GM12878 (cell line): ENCODE measurements around the gene CYTL1. TPM values are rescaled to one million over a fixed set of nuclear protein-coding genes. Genes with fewer than 3 reads are reported as not detected.

Source experiments
- ATAC-seq: fragments of 200-7000 bp; cut with Tn5 transposase; 3 replicates; pipeline ENCODE4 v1.9.1; 2020; ENCODE audit warnings: mild to moderate bottlenecking, moderate library complexity
- BruUV-seq: library from RNA; stranded (reverse); fragments of 400-500 nt; replicated peaks from 2 replicates; lab custom pipeline; 2021; lab: Mats Ljungman, UMichigan
- CTCF ChIA-PET: fragments of 300-600 bp; sonication (Branson Sonifier 250); formaldehyde crosslinking; extraction: SDS; loops from one replicate; lab custom pipeline; 2021; ENCODE audit warnings: inconsistent platforms; lab: Yijun Ruan, JAX
- POLR2A ChIA-PET: fragments of 350-600 bp; formaldehyde crosslinking; extraction: SDS; loops from one replicate; lab custom pipeline; 2021; ENCODE audit warnings: inconsistent platforms; lab: Charles Lee
- RAD21 ChIA-PET: fragments of 300-600 bp; sonication (Branson Sonifier 250); formaldehyde crosslinking; loops from one replicate; lab custom pipeline; 2023; ENCODE audit warnings: antibody characterized with exemption; ENCODE audit not compliant: unreplicated experiment; lab: Charles Lee
- SMC1A ChIA-PET: fragments of 300-600 bp; sonication (Branson Sonifier 250); formaldehyde crosslinking; loops from one replicate; lab custom pipeline; 2023; ENCODE audit not compliant: unreplicated experiment, uncharacterized antibody; lab: Charles Lee
- DNase-seq: peaks from one replicate; pipeline ENCODE4 v3.0.0-alpha.2; 2011; ENCODE audit warnings: low read depth, low spot score
- FAIRE-seq: peaks from 3 replicates; lab custom pipeline; 2011; peaks lifted over from hg19 to GRCh38; lab: Jason Lieb, UNC
- H2AFZ ChIP-seq: 2 replicates; pipeline ENCODE4 v1.6.0; 2011; ENCODE audit warnings: low read depth, low read length, control low read depth; ENCODE audit not compliant: control insufficient read depth
- H3K27ac ChIP-seq: 2 replicates; pipeline ENCODE4 v1.5.1; 2011; ENCODE audit warnings: control low read depth; ENCODE audit not compliant: control insufficient read depth, insufficient read depth
- H3K27me3 ChIP-seq, 2 experiments: replicated peaks in 1 of 2; 2 replicates each; pipeline versions ENCODE4 v1.6.0 to v1.6.1; 2011; ENCODE audit warnings: low read length in 1 of 2; ENCODE audit not compliant: control insufficient read depth in 2 of 2, insufficient read depth in 2 of 2
- H3K36me3 ChIP-seq, 2 experiments: 2 replicates each; pipeline ENCODE4 v1.5.1; 2011; ENCODE audit warnings: low read length in 1 of 2; ENCODE audit not compliant: control insufficient read depth in 2 of 2, insufficient read depth in 2 of 2
- H3K4me1 ChIP-seq: 2 replicates; pipeline ENCODE4 v1.6.1; 2011; ENCODE audit warnings: mild to moderate bottlenecking, low read length, moderate library complexity, mixed read lengths; ENCODE audit not compliant: control insufficient read depth, insufficient read depth
- H3K4me2 ChIP-seq: 2 replicates; pipeline ENCODE4 v1.6.0; 2011; ENCODE audit warnings: control low read depth; ENCODE audit not compliant: control insufficient read depth, insufficient read depth
- H3K4me3 ChIP-seq: fragments of 200-600 bp; sonication (generic); 2 replicates; pipeline ENCODE4 v1.5.1; 2016
- H3K79me2 ChIP-seq: 2 replicates; pipeline ENCODE4 v1.6.0; 2011; ENCODE audit warnings: low read length; ENCODE audit not compliant: control insufficient read depth, insufficient read depth
- H3K9ac ChIP-seq: 2 replicates; pipeline ENCODE4 v1.8.0; 2011; ENCODE audit warnings: low read length, control low read depth, mixed read lengths; ENCODE audit not compliant: control insufficient read depth, insufficient read depth
- H3K9me3 ChIP-seq: replicated peaks from 3 replicates; pipeline ENCODE4 v1.5.1; 2011; ENCODE audit warnings: mild to moderate bottlenecking, low read length; ENCODE audit not compliant: control insufficient read depth, insufficient read depth
- H4K20me1 ChIP-seq: 2 replicates; pipeline ENCODE4 v1.6.0; 2011; ENCODE audit not compliant: control insufficient read depth, insufficient read depth
- BCL11A ChIP-seq: IDR thresholded peaks from 2 replicates; pipeline ENCODE4 v1.6.1; 2011; ENCODE audit warnings: low read depth, low read length
- ESRRA ChIP-seq: IDR thresholded peaks from 2 replicates; pipeline ENCODE4 v1.6.1; 2012; ENCODE audit warnings: mild to moderate bottlenecking, low read length, improper control_type of control experiment
- EZH2 ChIP-seq: IDR thresholded peaks from 2 replicates; pipeline ENCODE4 v1.6.1; 2012; ENCODE audit warnings: low read depth, mild to moderate bottlenecking, control low read depth, inconsistent platforms, low read length, borderline replicate concordance; ENCODE audit not compliant: control insufficient read depth
- MYB ChIP-seq: fragments of 150-350 bp; IDR thresholded peaks from 2 replicates; pipeline ENCODE4 v1.6.1; 2014; ENCODE audit warnings: mild to moderate bottlenecking, low read depth, low read length, borderline replicate concordance
- MYC ChIP-seq: IDR thresholded peaks from 2 replicates; pipeline ENCODE4 v1.6.1; 2011; ENCODE audit warnings: mild to moderate bottlenecking, low read length, moderate library complexity, inconsistent platforms; ENCODE audit not compliant: insufficient read depth, insufficient replicate concordance, insufficient read length, severe bottlenecking
- POLR2AphosphoS2 ChIP-seq: IDR thresholded peaks from 2 replicates; pipeline ENCODE4 v1.6.1; 2011; ENCODE audit warnings: low read depth, mild to moderate bottlenecking, low read length, improper control_type of control experiment, moderate library complexity
- POLR2AphosphoS5 ChIP-seq: IDR thresholded peaks from 2 replicates; pipeline ENCODE4 v1.6.1; 2011; ENCODE audit warnings: mild to moderate bottlenecking, low read length, inconsistent platforms
- SIN3A ChIP-seq: IDR thresholded peaks from 2 replicates; pipeline ENCODE4 v1.6.1; 2012; ENCODE audit warnings: low read depth, low read length, improper control_type of control experiment
- SMARCA5 ChIP-seq: fragments of 450-650 bp; IDR thresholded peaks from 2 replicates; pipeline ENCODE4 v1.6.1; 2017; ENCODE audit warnings: mild to moderate bottlenecking
- SPI1 ChIP-seq: IDR thresholded peaks from 2 replicates; pipeline ENCODE4 v1.6.1; 2011; ENCODE audit warnings: low read depth, mild to moderate bottlenecking, low read length, moderate library complexity, borderline replicate concordance; ENCODE audit not compliant: insufficient read depth
- SRF ChIP-seq, 2 experiments: IDR thresholded peaks; 2 replicates each; pipeline ENCODE4 v1.6.1; 2011; ENCODE audit warnings: low read depth in 2 of 2, low read length in 2 of 2, mild to moderate bottlenecking in 1 of 2, moderate library complexity in 1 of 2
- TCF3 ChIP-seq: IDR thresholded peaks from 2 replicates; pipeline ENCODE4 v1.6.1; 2012; ENCODE audit warnings: low read depth, mild to moderate bottlenecking, low read length, borderline replicate concordance; ENCODE audit not compliant: insufficient read depth
- ZNF217 ChIP-seq: fragments of 450-650 bp; IDR thresholded peaks from 2 replicates; pipeline ENCODE4 v1.6.1; 2017; ENCODE audit warnings: antibody characterized with exemption, mild to moderate bottlenecking
- ZNF384 ChIP-seq: IDR thresholded peaks from 2 replicates; pipeline ENCODE4 v1.6.1; 2012; ENCODE audit warnings: low read depth, mild to moderate bottlenecking, low read length, improper control_type of control experiment, borderline replicate concordance
- WGBS: methylation state at CpG from one replicate; pipeline ENCODE4 v1.1.6; 2016; ENCODE audit warnings: low lambda C conversion rate; ENCODE audit not compliant: insufficient replicate concordance, insufficient coverage; ENCODE audit errors: missing lambda C conversion rate; 5-methylcytosine and 5-hydroxymethylcytosine counted together
- in situ Hi-C: fragments of 300-500 bp; cut with MboI; formaldehyde crosslinking; loops from 9 replicates; pipeline ENCODE4 v1.14.3; 2018; ENCODE audit warnings: mixed read lengths
- intact Hi-C: fragments of 100-400 bp; cut with micrococcal nuclease; formaldehyde crosslinking; loops from one replicate; pipeline ENCODE4 v1.14.2; 2022; ENCODE audit not compliant: unreplicated experiment
- polyA plus RNA-seq, 11 experiments: library from polyadenylated mRNA; depleted of rRNA in 4 of 11; unstranded in 6 of 11; stranded (reverse) in 5 of 11; fragments of >200 nt; fragmentation: Nextera tagmentation in 4 of 11; fragmentation: Illumina TruSeq in 1 of 11; extraction: Ambion mirVana in 4 of 11; extraction: Trizol in 1 of 11; gene quantifications; 1 replicate in 1 of 11; 2 replicates in 10 of 11; pipeline versions ENCODE4 v1.2.1 to v1.2.3, GENCODE V29; 2011 to 2016; ENCODE audit warnings: inconsistent platforms in 2 of 11, missing spikeins in 2 of 11, low read depth in 1 of 11
- total RNA-seq, 4 experiments: library from RNA; depleted of rRNA in 3 of 4; stranded (reverse); fragments of >200 nt in 3 of 4; fragmentation: Illumina TruSeq in 1 of 4; extraction: Trizol in 1 of 4; gene quantifications; 2 replicates each; pipeline versions ENCODE4 v1.2.1 to v1.2.3, GENCODE V29; 2013 to 2021
- TF ChIP-seq, protein P1 (sequence below): IDR thresholded peaks from 2 replicates; pipeline ENCODE4 v1.6.1; 2012; ENCODE audit warnings: low read depth, low read length, improper control_type of control experiment
- TF ChIP-seq, protein P2 (sequence below): IDR thresholded peaks from 2 replicates; pipeline ENCODE4 v1.6.1; 2011; ENCODE audit warnings: low read depth, mild to moderate bottlenecking, low read length, moderate library complexity, borderline replicate concordance; ENCODE audit errors: extremely low read depth
- TF ChIP-seq, protein P3 (sequence below): fragments of 450-650 bp; IDR thresholded peaks from 2 replicates; pipeline ENCODE4 v1.6.1; 2017; ENCODE audit warnings: mild to moderate bottlenecking
- TF ChIP-seq, protein P4 (sequence below): fragments of 450-650 bp; IDR thresholded peaks from 2 replicates; pipeline ENCODE4 v1.6.1; 2017; ENCODE audit warnings: borderline replicate concordance
- TF ChIP-seq, protein P5 (sequence below): fragments of 450-650 bp; IDR thresholded peaks from 2 replicates; pipeline ENCODE4 v1.6.1; 2017; ENCODE audit warnings: mild to moderate bottlenecking, low read depth, inconsistent platforms; ENCODE audit not compliant: poor library complexity, severe bottlenecking

Gene CYTL1
- total and polyA plus RNA-seq, 10 of the 15 experiments (the other 5 are each of a cell fraction or from before 2014, with no cell fraction given) = not detected

DNA sequence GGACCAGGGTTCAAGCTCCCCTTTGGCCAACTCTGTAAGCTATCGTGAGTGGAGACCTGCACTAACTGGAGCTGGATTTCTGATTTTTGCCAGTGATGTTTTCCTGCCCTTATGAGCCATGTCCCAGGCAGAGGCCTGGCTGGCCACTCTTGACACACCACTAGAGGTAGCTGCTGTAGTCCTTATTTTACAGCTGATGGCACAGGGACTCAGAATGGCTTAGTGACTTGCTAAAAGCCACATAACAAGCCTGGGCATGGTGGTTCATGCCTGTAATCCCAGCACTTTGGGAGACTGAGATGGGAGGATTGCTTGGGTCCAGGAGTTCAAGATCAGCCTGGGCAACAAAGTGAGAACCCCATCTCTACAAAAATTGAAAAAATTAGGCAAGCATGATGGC, 33.4 kb downstream of the CYTL1 start:
- no peaks in the 10 kb centered on the region for H4K20me1 ChIP-seq
- ChIA-PET RAD21 (no interaction called here), SMC1A (no interaction called here), POLR2A (interaction anchor here (0.7 kb wide), 1 partner anchor 72 kb away, joined by 3 read pairs; no protein-coding TSS in a partner anchor), CTCF (interaction anchor here (0.7 kb wide), 1 partner anchor 185 kb away, joined by 3 read pairs; no protein-coding TSS in a partner anchor)
- no peaks in the 10 kb centered on the region for H3K79me2 ChIP-seq
- no peaks in the 10 kb centered on the region; a peak in 1 of 4 replicates for H3K27me3 ChIP-seq
- no peak overlapping the region for H3K9ac ChIP-seq
- no peak overlapping the region for H3K27ac ChIP-seq
- no peaks in the 10 kb centered on the region for H3K9me3 ChIP-seq
- in situ Hi-C loops = no loop called here
- no peaks in the 10 kb centered on the region for H3K36me3 ChIP-seq
- intact Hi-C loops = no loop called here
- no peak overlapping the region for H3K4me3 ChIP-seq
- BruUV-seq = no TSS peak
- H2AFZ ChIP-seq = no peak overlapping the region
- ATAC-seq (no peak), FAIRE-seq (no peak), DNase-seq (no peak)
- no peak overlapping the region for H3K4me2 ChIP-seq
- no peaks in the 10 kb centered on the region for H3K4me1 ChIP-seq
- WGBS = 44% methylated on average over 1 of the region's 1 CpG
- no peak for TF ChIP-seq ZNF384
- TF ChIP-seq ZNF217 = no peak
- TF ChIP-seq, protein P1, sequence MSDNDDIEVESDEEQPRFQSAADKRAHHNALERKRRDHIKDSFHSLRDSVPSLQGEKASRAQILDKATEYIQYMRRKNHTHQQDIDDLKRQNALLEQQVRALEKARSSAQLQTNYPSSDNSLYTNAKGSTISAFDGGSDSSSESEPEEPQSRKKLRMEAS = no peak
- TF ChIP-seq, protein P2, sequence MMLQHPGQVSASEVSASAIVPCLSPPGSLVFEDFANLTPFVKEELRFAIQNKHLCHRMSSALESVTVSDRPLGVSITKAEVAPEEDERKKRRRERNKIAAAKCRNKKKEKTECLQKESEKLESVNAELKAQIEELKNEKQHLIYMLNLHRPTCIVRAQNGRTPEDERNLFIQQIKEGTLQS = no peak
- TF ChIP-seq, protein P3, sequence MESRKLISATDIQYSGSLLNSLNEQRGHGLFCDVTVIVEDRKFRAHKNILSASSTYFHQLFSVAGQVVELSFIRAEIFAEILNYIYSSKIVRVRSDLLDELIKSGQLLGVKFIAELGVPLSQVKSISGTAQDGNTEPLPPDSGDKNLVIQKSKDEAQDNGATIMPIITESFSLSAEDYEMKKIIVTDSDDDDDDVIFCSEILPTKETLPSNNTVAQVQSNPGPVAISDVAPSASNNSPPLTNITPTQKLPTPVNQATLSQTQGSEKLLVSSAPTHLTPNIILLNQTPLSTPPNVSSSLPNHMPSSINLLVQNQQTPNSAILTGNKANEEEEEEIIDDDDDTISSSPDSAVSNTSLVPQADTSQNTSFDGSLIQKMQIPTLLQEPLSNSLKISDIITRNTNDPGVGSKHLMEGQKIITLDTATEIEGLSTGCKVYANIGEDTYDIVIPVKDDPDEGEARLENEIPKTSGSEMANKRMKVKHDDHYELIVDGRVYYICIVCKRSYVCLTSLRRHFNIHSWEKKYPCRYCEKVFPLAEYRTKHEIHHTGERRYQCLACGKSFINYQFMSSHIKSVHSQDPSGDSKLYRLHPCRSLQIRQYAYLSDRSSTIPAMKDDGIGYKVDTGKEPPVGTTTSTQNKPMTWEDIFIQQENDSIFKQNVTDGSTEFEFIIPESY = no peak
- TF ChIP-seq MYC = no peak
- TF ChIP-seq, protein P4, sequence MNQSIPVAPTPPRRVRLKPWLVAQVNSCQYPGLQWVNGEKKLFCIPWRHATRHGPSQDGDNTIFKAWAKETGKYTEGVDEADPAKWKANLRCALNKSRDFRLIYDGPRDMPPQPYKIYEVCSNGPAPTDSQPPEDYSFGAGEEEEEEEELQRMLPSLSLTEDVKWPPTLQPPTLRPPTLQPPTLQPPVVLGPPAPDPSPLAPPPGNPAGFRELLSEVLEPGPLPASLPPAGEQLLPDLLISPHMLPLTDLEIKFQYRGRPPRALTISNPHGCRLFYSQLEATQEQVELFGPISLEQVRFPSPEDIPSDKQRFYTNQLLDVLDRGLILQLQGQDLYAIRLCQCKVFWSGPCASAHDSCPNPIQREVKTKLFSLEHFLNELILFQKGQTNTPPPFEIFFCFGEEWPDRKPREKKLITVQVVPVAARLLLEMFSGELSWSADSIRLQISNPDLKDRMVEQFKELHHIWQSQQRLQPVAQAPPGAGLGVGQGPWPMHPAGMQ = no peak
- TF ChIP-seq BCL11A = no peak
- no peak for TF ChIP-seq SIN3A
- TF ChIP-seq, protein P5, sequence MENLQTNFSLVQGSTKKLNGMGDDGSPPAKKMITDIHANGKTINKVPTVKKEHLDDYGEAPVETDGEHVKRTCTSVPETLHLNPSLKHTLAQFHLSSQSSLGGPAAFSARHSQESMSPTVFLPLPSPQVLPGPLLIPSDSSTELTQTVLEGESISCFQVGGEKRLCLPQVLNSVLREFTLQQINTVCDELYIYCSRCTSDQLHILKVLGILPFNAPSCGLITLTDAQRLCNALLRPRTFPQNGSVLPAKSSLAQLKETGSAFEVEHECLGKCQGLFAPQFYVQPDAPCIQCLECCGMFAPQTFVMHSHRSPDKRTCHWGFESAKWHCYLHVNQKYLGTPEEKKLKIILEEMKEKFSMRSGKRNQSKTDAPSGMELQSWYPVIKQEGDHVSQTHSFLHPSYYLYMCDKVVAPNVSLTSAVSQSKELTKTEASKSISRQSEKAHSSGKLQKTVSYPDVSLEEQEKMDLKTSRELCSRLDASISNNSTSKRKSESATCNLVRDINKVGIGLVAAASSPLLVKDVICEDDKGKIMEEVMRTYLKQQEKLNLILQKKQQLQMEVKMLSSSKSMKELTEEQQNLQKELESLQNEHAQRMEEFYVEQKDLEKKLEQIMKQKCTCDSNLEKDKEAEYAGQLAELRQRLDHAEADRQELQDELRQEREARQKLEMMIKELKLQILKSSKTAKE = no peak
- no peak for TF ChIP-seq EZH2
- no peak for TF ChIP-seq TCF3
- TF ChIP-seq POLR2AphosphoS5 = no peak
- TF ChIP-seq SRF (IDR thresholded peaks at IDR 0.05; ENCODE audit: low read depth in 2 of 2, low read length in 2 of 2) = no peak
- TF ChIP-seq POLR2AphosphoS2 = no peak
- TF ChIP-seq SMARCA5 = no peak
- TF ChIP-seq ESRRA = no peak
- no peak for TF ChIP-seq SPI1
- no peak for TF ChIP-seq MYB
